Mesodermal cell (in vitro differentiated cells): ENCODE data around the gene ICAM2. TPM values are rescaled to one million over a fixed set of nuclear protein-coding genes. Genes with fewer than 3 reads are reported as not detected.

ENCODE experiments used
- H3K27ac ChIP-seq: 2 replicates; pipeline ENCODE4 v1.7.0; 2013; ENCODE audit warnings: mild to moderate bottlenecking, low read depth, low read length, moderate library complexity; ENCODE audit not compliant: severe bottlenecking
- H3K36me3 ChIP-seq: 2 replicates; pipeline ENCODE4 v1.7.1; 2013; ENCODE audit warnings: mild to moderate bottlenecking, low read length, moderate library complexity; ENCODE audit not compliant: control insufficient read depth, insufficient read depth
- H3K4me1 ChIP-seq: one replicate; pipeline ENCODE4 v1.7.1; 2013; ENCODE audit warnings: mild to moderate bottlenecking, low read length; ENCODE audit not compliant: insufficient read depth, control insufficient read depth, poor library complexity, severe bottlenecking
- H3K4me3 ChIP-seq: 2 replicates; pipeline ENCODE4 v1.7.0; 2013; ENCODE audit warnings: low read length, control low read depth, mild to moderate bottlenecking; ENCODE audit not compliant: insufficient read depth, poor library complexity, severe bottlenecking; ENCODE audit errors: extremely low read depth
- H3K9me3 ChIP-seq: 2 replicates; pipeline ENCODE4 v1.7.1; 2013; ENCODE audit warnings: mild to moderate bottlenecking, low read length, moderate library complexity; ENCODE audit not compliant: control insufficient read depth
- WGBS, 2 experiments: methylation state at CpG; one replicate each; pipeline ENCODE4 v1.1.5; 2013; ENCODE audit warnings: missing lambda C conversion rate in 2 of 2; ENCODE audit not compliant: insufficient coverage in 2 of 2; 5-methylcytosine and 5-hydroxymethylcytosine counted together
- polyA plus RNA-seq, 2 experiments: library from polyadenylated mRNA; stranded (reverse); fragments of 50-300 nt; gene quantifications; one replicate each; pipeline ENCODE4 v1.2.3, GENCODE V29; 2013

Gene ICAM2
- 7.6 TPM for polyA plus RNA-seq (2013, experiment 1 of 2)
- 6.6 TPM for polyA plus RNA-seq (2013, experiment 2 of 2)

- H3K4me3 ChIP-seq = no peak within 1 kb of the TSS
- H3K36me3 ChIP-seq = no peaks in the 10 kb centered on the region
- no peaks in the 10 kb centered on the region for H3K4me1 ChIP-seq
- no peaks in the 10 kb centered on the region for H3K9me3 ChIP-seq
- H3K27ac ChIP-seq = no peak within 1 kb of the TSS
- WGBS, 2 experiments = 62 to 65% methylated on average over 17 to 19 of the region's 23 CpGs
These were observed at the start of gene ICAM2 for GRCh38 chr17:64020056-64020766. ICAM2 (minus strand) TSS chr17:64020633; CDS start chr17:64006691, 13,942 bp downstream.

GRCh38 chr17:64070213-64070612 is 49.8 kb upstream of the ICAM2 start:
- WGBS, 2 experiments = 93 to 100% methylated on average over 1 of the region's 3 CpGs
- Histone ChIP-seq H3K9me3 (peaks cover 16% of the 10 kb centered on the region), H3K4me1 (no peaks in the 10 kb centered on the region), H3K36me3 (peaks cover 28% of the 10 kb centered on the region), H3K4me3 (no peak overlapping the region), H3K27ac (no peak overlapping the region)

GRCh38 chr17:64069143-64069542 is 48.7 kb upstream of the ICAM2 start:
- Histone ChIP-seq H3K27ac (no peak overlapping the region), H3K4me3 (no peak overlapping the region), H3K36me3 (peaks cover 28% of the 10 kb centered on the region), H3K9me3 (peaks cover 16% of the 10 kb centered on the region), H3K4me1 (no peaks in the 10 kb centered on the region)
- 100% methylated on average over 1 of the region's 1 CpG for WGBS, 2 experiments

- no peak overlapping the region for H3K4me3 ChIP-seq
- H3K9me3 ChIP-seq = peaks cover 16% of the 10 kb centered on the region
- H3K27ac ChIP-seq = no peak overlapping the region
- no peaks in the 10 kb centered on the region for H3K4me1 ChIP-seq
- 83 to 100% methylated on average over 1 of the region's 3 CpGs for WGBS, 2 experiments
- H3K36me3 ChIP-seq = peaks cover 24% of the 10 kb centered on the region
These were observed 47.2 kb upstream of the ICAM2 start for GRCh38 chr17:64067657-64068056.

- H3K36me3 ChIP-seq = peaks cover 21% of the 10 kb centered on the region
These were observed 46.3 kb upstream of the ICAM2 start for GRCh38 chr17:64066716-64067115.

GRCh38 chr17:64065161-64065560 is 44.7 kb upstream of the ICAM2 start:
- H3K27ac ChIP-seq = no peak overlapping the region
- peaks cover 13% of the 10 kb centered on the region for H3K9me3 ChIP-seq
- peaks cover 13% of the 10 kb centered on the region for H3K36me3 ChIP-seq
- H3K4me1 ChIP-seq = no peaks in the 10 kb centered on the region
- 89 to 97% methylated on average over 4 to 7 of the region's 8 CpGs for WGBS, 2 experiments
- no peak overlapping the region for H3K4me3 ChIP-seq

More at GRCh38 chr17:64066716-64067115, 46.3 kb upstream of the ICAM2 start:
- peaks cover 16% of the 10 kb centered on the region for H3K9me3 ChIP-seq
- no peak overlapping the region for H3K4me3 ChIP-seq
- H3K27ac ChIP-seq = no peak overlapping the region
- 96 to 97% methylated on average over 5 to 7 of the region's 7 CpGs for WGBS, 2 experiments
- no peaks in the 10 kb centered on the region for H3K4me1 ChIP-seq

- H3K27ac ChIP-seq = no peak overlapping the region
- WGBS, 2 experiments = 92 to 97% methylated on average over 8 to 9 of the region's 9 CpGs
- peaks cover 4% of the 10 kb centered on the region for H3K9me3 ChIP-seq
- H3K4me1 ChIP-seq = no peaks in the 10 kb centered on the region
- H3K36me3 ChIP-seq = peaks cover 12% of the 10 kb centered on the region
- H3K4me3 ChIP-seq = no peak overlapping the region
These were observed 43.9 kb upstream of the ICAM2 start for GRCh38 chr17:64064331-64064730.

GRCh38 chr17:64063766-64064224 is 43.4 kb upstream of the ICAM2 start:
- Histone ChIP-seq H3K27ac (no peak overlapping the region), H3K9me3 (no peaks in the 10 kb centered on the region), H3K4me3 (no peak overlapping the region), H3K36me3 (peaks cover 7% of the 10 kb centered on the region), H3K4me1 (no peaks in the 10 kb centered on the region)
- 46% methylated on average over 14 to 15 of the region's 16 CpGs for WGBS, 2 experiments

- H3K9me3 ChIP-seq = no peaks in the 10 kb centered on the region
- H3K27ac ChIP-seq = no peak overlapping the region
- no peaks in the 10 kb centered on the region for H3K4me1 ChIP-seq
- no peak overlapping the region for H3K4me3 ChIP-seq
- H3K36me3 ChIP-seq = peaks cover 7% of the 10 kb centered on the region
- WGBS, 2 experiments = 78 to 94% methylated on average over 2 to 3 of the region's 5 CpGs
These were observed 42.7 kb upstream of the ICAM2 start for GRCh38 chr17:64063088-64063487.

GRCh38 chr17:64061178-64061898 is 40.9 kb upstream of the ICAM2 start:
- no peak overlapping the region for H3K27ac ChIP-seq
- WGBS, 2 experiments = 97 to 100% methylated on average over 4 of the region's 5 CpGs
- peaks cover 7% of the 10 kb centered on the region for H3K36me3 ChIP-seq

GRCh38 chr17:64060331-64060730 is 39.9 kb upstream of the ICAM2 start:
- no peak overlapping the region for H3K27ac ChIP-seq
- H3K9me3 ChIP-seq = no peaks in the 10 kb centered on the region
- peaks cover 7% of the 10 kb centered on the region for H3K36me3 ChIP-seq
- 87 to 94% methylated on average over 2 to 5 of the region's 5 CpGs for WGBS, 2 experiments
- peaks cover 4% of the 10 kb centered on the region for H3K4me1 ChIP-seq
- H3K4me3 ChIP-seq = no peak overlapping the region

More at GRCh38 chr17:64061178-64061898, 40.9 kb upstream of the ICAM2 start:
- H3K4me3 ChIP-seq = no peak overlapping the region
- H3K9me3 ChIP-seq = no peaks in the 10 kb centered on the region
- H3K4me1 ChIP-seq = peaks cover 4% of the 10 kb centered on the region
